ENCODE data around the gene TANGO2.

The TANGO2 gene

GRCh38 chr22:20080776-20081654 lies 60.1 kb downstream of the TANGO2 start:
- no peak for DNase-seq (ENCODE audit: low read depth)
- H3K4me3 ChIP-seq (ENCODE audit: low read depth, low read length) = peak overlapping the region; percentile 59
- no peak for TF ChIP-seq CTCF (IDR thresholded peaks at IDR 0.05; ENCODE audit: low read depth, low read length, missing control alignments)

GRCh38 chr22:20083157-20083890 lies 62.4 kb downstream of the TANGO2 start:
- H3K4me3 ChIP-seq (ENCODE audit: low read depth, low read length) = no peak overlapping the region
- TF ChIP-seq CTCF (IDR thresholded peaks at IDR 0.05; ENCODE audit: low read depth, low read length, missing control alignments) = no peak
- no peak for DNase-seq (ENCODE audit: low read depth)

- TF ChIP-seq CTCF (IDR thresholded peaks at IDR 0.05; ENCODE audit: low read depth, low read length, missing control alignments) = no peak
- H3K4me3 ChIP-seq (ENCODE audit: low read depth, low read length) = no peak overlapping the region
- no peak for DNase-seq (ENCODE audit: low read depth)
These were observed 63.1 kb downstream of the TANGO2 start for GRCh38 chr22:20083891-20084546.

GRCh38 chr22:20084547-20085413 lies 63.9 kb downstream of the TANGO2 start:
- TF ChIP-seq CTCF (IDR thresholded peaks at IDR 0.05; ENCODE audit: low read depth, low read length, missing control alignments) = peak; percentile 53
- DNase-seq (ENCODE audit: low read depth) = no peak
- H3K4me3 ChIP-seq (ENCODE audit: low read depth, low read length) = no peak overlapping the region

- TF ChIP-seq CTCF (IDR thresholded peaks at IDR 0.05; ENCODE audit: low read depth, low read length, missing control alignments) = no peak
- H3K4me3 ChIP-seq (ENCODE audit: low read depth, low read length) = no peak overlapping the region
- no peak for DNase-seq (ENCODE audit: low read depth)
These were observed 64.7 kb downstream of the TANGO2 start for GRCh38 chr22:20085651-20086050.

GRCh38 chr22:20086101-20086599 lies 65.2 kb downstream of the TANGO2 start:
- H3K4me3 ChIP-seq (ENCODE audit: low read depth, low read length) = no peak overlapping the region
- DNase-seq (ENCODE audit: low read depth) = no peak
- no peak for TF ChIP-seq CTCF (IDR thresholded peaks at IDR 0.05; ENCODE audit: low read depth, low read length, missing control alignments)
